OCI-LY1 (cell line): ENCODE data around the gene ARFGEF3.

Source experiments
- CTCF ChIP-seq: fragments of 200-600 bp; sonication (generic), shearing (Covaris generic); IDR thresholded peaks from 2 replicates; pipeline ENCODE4 v1.5.1; 2017; ENCODE audit warnings: mild to moderate bottlenecking, antibody characterized with exemption, low read length, moderate library complexity, mixed read lengths
- EZH2 ChIP-seq: fragments of 200-600 bp; sonication (generic), shearing (Covaris generic); IDR thresholded peaks from 2 replicates; pipeline ENCODE4 v1.8.0; 2017; ENCODE audit warnings: borderline replicate concordance, mixed run types, mild to moderate bottlenecking, antibody characterized with exemption, low read length, moderate library complexity, mixed read lengths

GRCh38 chr6:138371452-138371711 lies 209.6 kb downstream of the ARFGEF3 start:
- TF ChIP-seq CTCF (no peak), EZH2 (no peak)
